Lower leg skin (tissue), 4 donors: ENCODE measurements around the gene FZD8. TPM values are rescaled to one million over a fixed set of nuclear protein-coding genes. Genes with fewer than 3 reads are reported as not detected.
A peak's percentile ranks its signal among the peaks of the same experiment; 100 is the strongest.
"Not testable (repeated sequence)": the region's sequence is repeated elsewhere in the genome, so short reads cannot be mapped to it uniquely, and the experiment has no call there.

ENCODE experiments used
- DNase-seq, 2 donors: peaks; one replicate each; pipeline ENCODE4 v3.0.0-alpha.2; 2019; ENCODE audit warnings: low spot score in 2 of 2
- H3K4me3 ChIP-seq: fragments of 200-600 bp; sonication (generic); 2 replicates; pipeline ENCODE4 v1.5.1; 2017; ENCODE audit warnings: mild to moderate bottlenecking, low read depth; ENCODE audit not compliant: poor library complexity, severe bottlenecking
- POLR2A ChIP-seq, 2 donors: fragments of 450-650 bp; IDR thresholded peaks; one replicate each; pipeline ENCODE4 v1.6.1; 2016 to 2017; ENCODE audit warnings: antibody characterized with exemption in 2 of 2, mild to moderate bottlenecking in 1 of 2, moderate library complexity in 1 of 2
- WGBS, 2 donors: methylation state at CpG; one replicate each; pipeline ENCODE4 v1.1.5; 2018; 5-methylcytosine and 5-hydroxymethylcytosine counted together
- intact Hi-C: fragments of 100-400 bp; cut with DNase I; formaldehyde crosslinking; loops from one replicate; pipeline ENCODE4 v1.15.0; 2023; ENCODE audit warnings: low total_unique reads
- total RNA-seq, 4 donors: library from RNA; depleted of rRNA; stranded (reverse); fragments of >200 nt; gene quantifications; one replicate each; pipeline ENCODE4 v1.1.0, GENCODE V29; 2016
- TF ChIP-seq, protein P1 (sequence below), 3 donors: fragments of 450-650 bp; IDR thresholded peaks; one replicate each; pipeline ENCODE4 v1.5.1; 2016; ENCODE audit warnings: antibody characterized with exemption in 3 of 3, mild to moderate bottlenecking in 3 of 3, moderate library complexity in 2 of 3

Gene FZD8, protein sequence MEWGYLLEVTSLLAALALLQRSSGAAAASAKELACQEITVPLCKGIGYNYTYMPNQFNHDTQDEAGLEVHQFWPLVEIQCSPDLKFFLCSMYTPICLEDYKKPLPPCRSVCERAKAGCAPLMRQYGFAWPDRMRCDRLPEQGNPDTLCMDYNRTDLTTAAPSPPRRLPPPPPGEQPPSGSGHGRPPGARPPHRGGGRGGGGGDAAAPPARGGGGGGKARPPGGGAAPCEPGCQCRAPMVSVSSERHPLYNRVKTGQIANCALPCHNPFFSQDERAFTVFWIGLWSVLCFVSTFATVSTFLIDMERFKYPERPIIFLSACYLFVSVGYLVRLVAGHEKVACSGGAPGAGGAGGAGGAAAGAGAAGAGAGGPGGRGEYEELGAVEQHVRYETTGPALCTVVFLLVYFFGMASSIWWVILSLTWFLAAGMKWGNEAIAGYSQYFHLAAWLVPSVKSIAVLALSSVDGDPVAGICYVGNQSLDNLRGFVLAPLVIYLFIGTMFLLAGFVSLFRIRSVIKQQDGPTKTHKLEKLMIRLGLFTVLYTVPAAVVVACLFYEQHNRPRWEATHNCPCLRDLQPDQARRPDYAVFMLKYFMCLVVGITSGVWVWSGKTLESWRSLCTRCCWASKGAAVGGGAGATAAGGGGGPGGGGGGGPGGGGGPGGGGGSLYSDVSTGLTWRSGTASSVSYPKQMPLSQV
- 10 to 100 TPM in 2 of 4 donors, 1 to 10 TPM in 2; 5.2 to 13.1 (median 8.6) TPM for total RNA-seq

DNA sequence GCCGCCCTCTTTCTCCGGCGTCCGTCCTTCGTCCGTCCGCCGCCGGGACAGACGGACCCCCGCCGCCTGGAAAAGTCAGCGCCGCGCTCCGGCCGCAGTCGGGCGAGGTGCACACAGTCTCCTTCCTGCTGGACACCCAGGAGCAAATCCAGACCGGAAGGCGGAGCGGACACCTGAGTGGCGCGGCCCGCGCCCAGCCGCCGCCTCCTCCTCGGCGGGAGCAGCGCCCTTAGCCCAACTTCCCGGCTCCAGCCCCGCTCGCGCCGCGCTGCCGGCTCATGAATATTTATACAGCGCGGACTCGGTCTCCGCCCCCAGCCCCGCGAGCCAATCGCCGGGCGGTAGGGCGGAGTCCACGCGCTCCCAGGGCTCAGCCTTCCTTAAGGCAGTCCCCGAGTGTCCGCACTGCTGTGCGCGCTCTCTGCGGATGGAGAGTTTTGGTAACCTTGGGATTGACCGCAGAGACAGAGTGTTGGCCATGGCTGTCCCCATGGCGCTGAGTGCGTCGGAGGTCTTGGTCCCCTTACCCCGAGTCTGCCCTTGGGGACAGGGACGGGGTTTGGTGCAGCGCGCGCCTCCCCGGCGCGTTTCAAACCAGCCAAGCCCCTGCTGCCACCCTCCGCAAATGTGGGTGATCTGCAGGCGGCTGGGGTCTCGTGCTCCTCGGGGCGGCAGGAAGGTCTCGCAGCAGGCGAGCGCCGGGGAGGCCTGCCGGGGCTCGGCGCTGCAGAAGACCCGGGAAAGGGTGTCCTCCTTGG is at the start of gene FZD8:
Gene FZD8 (minus strand): TSS at position 262 of the 758 bp plus-strand sequence. CDS start 867 bp downstream, outside the sequence.
- WGBS, 2 donors, result 1 to 2% methylated on average over 32 to 47 of the region's 80 CpGs
- intact Hi-C loops, result no loop called here
- DNase-seq, result peak; percentile 86 to 97
- peak within 1 kb of the TSS; percentile 72 for H3K4me3 ChIP-seq
- no peak for TF ChIP-seq POLR2A (IDR thresholded peaks at IDR 0.05)
- TF ChIP-seq, protein P1, sequence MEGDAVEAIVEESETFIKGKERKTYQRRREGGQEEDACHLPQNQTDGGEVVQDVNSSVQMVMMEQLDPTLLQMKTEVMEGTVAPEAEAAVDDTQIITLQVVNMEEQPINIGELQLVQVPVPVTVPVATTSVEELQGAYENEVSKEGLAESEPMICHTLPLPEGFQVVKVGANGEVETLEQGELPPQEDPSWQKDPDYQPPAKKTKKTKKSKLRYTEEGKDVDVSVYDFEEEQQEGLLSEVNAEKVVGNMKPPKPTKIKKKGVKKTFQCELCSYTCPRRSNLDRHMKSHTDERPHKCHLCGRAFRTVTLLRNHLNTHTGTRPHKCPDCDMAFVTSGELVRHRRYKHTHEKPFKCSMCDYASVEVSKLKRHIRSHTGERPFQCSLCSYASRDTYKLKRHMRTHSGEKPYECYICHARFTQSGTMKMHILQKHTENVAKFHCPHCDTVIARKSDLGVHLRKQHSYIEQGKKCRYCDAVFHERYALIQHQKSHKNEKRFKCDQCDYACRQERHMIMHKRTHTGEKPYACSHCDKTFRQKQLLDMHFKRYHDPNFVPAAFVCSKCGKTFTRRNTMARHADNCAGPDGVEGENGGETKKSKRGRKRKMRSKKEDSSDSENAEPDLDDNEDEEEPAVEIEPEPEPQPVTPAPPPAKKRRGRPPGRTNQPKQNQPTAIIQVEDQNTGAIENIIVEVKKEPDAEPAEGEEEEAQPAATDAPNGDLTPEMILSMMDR (IDR thresholded peaks at IDR 0.05), result no peak

DNA sequence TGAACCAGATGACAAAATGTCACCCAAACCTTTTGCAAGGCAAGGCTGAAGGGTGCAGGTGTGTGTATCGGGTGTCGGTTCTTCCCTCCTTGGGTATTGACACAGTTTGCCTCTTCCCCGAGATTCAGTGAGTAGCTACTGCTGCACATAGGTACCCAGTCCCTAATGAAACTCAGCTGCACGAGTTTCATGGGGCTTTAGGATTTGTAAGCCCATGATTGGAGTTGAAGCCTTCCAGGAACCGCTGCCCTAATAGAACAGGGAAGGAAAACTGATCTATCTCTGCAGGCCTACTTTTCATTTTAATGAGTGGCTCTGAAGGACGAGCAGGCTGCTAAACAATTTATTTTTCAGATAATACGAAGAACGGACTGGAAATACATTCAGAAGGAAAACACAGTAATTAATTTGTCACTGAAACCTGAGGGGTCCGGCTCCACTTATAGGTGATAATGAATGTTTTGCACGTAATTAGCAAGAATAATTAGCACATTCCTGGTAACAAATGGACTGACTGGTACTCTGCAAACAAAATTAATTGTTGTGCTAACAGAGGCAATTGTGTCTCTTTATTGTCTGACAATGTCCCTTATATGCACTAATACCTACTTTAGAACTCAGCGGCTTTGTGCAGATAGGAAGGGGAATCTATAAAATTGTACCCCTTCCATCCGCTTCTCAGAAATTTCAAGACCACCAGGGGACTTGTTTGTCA is 49.6 kb upstream of the FZD8 start:
- no peak for DNase-seq
- H3K4me3 ChIP-seq, result no peak overlapping the region
- WGBS, 2 donors, result 71 to 77% methylated on average over 12 of the region's 12 CpGs
- intact Hi-C loops, result no loop called here
- TF ChIP-seq POLR2A (IDR thresholded peaks at IDR 0.05), result no peak
- TF ChIP-seq, protein P1 (IDR thresholded peaks at IDR 0.05), result no peak

DNA sequence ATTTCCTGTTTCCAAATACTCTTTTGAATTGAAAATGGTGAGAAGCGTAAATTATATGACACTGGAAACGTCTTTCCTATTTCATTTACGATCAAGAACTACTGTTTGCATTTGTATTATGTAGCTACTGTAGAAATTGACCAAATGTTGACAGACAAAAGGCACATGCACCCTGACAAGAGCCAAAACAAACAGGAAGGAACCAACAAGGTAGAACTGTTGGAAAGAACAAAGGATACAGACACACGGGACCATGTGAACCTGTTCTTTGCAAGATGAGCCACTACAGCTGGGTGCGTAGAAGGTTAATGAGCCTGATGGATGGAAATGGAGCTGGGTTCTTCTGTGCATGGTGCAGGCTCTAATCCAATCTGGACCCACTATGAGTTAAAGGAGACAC is 48.4 kb upstream of the FZD8 start:
- DNase-seq, result no peak
- no peak overlapping the region for H3K4me3 ChIP-seq
- WGBS, 2 donors, result 52 to 54% methylated on average over 5 of the region's 5 CpGs
- TF ChIP-seq POLR2A (IDR thresholded peaks at IDR 0.05), result no peak
- TF ChIP-seq, protein P1 (IDR thresholded peaks at IDR 0.05), result no peak
- intact Hi-C loops, result no loop called here

DNA sequence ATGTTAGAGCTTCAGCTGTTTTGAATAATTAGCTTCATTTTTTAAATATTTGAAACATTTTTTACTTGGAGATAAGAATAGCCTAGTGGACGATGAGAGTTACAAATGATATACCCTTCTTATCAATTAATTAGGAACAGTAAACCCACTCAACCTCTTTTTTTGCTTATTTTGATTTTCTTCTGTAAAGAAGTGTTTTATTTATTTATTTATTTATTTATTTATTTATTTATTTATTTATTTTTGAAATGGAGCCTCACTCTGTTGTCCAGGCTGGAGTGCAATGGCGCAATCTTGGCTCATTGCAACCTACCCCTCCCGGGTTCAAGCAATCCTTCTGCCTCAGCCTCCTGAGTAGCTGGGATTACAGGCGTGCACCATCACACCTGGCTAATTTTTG is 43.8 kb upstream of the FZD8 start:
- intact Hi-C loops, result not testable (repeated sequence)

DNA sequence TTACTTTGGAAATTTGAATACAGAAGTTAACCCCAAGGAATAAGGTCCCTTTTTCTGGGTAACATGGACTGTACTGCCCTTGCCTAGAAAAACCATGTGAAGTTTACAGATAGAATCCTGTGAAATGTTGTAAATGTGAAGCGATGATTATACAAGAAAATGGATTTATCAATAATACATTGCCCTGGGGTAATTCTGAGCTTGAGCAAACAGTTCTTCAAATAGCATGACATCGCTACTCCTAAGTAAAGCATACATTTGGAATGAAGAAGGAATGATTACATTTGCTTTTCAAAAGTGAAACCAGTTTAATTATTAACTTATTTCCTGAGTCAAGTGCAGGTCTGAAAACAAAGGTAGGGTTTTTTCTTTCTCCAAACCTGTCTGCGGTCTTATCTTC is 43.3 kb upstream of the FZD8 start:
- no peak for DNase-seq
- TF ChIP-seq, protein P1 (IDR thresholded peaks at IDR 0.05), result no peak
- intact Hi-C loops, result no loop called here

More for the DNA sequence above, 43.8 kb upstream of the FZD8 start:
- not testable (repeated sequence) for DNase-seq, H3K4me3 ChIP-seq
- WGBS, 2 donors, result 93% methylated on average over 4 of the region's 4 CpGs

More for the DNA sequence above, 43.3 kb upstream of the FZD8 start:
- no peak overlapping the region for H3K4me3 ChIP-seq
- WGBS, 2 donors, result 80 to 83% methylated on average over 3 of the region's 3 CpGs
